ENCODE data around the gene TNPO3.
"Not testable (repeated sequence)": the region's sequence is repeated elsewhere in the genome, so short reads cannot be mapped to it uniquely, and the experiment has no call there.

The TNPO3 gene

DNA sequence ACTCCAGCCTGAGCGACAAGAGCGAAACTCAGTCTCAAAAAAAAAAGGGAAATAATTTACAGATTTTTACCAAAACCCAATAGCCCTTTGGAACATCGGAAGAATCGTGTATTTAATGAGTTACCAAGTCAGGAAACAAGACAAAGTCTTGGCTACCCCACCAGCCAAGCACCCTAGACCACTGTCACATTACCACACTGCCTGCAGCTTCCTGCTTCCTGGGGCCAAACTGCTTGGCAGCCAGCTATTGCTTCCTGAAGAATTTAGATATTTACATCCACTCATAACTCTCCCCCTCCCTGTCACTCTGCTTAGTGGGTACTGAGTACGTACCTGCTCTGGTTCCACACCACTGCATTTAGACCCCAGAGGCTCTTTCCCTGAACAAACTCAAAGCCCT is 14.1 kb upstream of the TNPO3 start:
- no peak for DNase-seq (ENCODE audit: low spot score)

DNA sequence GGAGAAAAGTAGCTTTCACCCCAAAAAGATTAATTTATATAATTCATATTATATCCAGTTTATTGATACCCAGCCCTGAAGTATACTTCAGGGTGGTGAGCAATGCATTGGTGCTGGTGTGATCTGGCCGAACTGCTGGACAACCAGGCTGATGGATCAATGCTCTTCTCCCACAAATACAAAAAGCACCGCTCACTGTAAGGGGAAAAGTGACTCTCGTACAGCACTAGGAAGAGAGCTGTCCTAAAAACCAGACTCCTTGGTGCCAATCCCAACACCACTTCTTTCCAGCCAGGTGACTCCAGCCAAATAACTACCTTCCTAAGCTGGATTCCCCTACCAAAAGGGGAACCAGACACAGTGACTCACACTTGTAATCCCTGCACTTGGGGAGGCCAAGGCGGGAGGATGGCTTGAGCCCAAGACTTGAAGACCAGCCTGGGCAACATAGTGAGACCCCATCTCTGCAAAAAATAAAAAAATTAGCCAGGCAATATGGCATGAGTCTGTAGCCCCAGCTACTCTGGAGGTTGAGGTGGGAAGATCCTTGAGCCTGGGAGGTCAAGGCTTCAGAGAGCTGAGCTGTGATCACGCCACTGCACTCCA is 13.1 kb upstream of the TNPO3 start:
- no peak for DNase-seq (ENCODE audit: low spot score)

- not testable (repeated sequence) for DNase-seq (ENCODE audit: low spot score)
These were observed 12.2 kb upstream of the TNPO3 start for GRCh38 chr7:129067132-129067561.

DNA sequence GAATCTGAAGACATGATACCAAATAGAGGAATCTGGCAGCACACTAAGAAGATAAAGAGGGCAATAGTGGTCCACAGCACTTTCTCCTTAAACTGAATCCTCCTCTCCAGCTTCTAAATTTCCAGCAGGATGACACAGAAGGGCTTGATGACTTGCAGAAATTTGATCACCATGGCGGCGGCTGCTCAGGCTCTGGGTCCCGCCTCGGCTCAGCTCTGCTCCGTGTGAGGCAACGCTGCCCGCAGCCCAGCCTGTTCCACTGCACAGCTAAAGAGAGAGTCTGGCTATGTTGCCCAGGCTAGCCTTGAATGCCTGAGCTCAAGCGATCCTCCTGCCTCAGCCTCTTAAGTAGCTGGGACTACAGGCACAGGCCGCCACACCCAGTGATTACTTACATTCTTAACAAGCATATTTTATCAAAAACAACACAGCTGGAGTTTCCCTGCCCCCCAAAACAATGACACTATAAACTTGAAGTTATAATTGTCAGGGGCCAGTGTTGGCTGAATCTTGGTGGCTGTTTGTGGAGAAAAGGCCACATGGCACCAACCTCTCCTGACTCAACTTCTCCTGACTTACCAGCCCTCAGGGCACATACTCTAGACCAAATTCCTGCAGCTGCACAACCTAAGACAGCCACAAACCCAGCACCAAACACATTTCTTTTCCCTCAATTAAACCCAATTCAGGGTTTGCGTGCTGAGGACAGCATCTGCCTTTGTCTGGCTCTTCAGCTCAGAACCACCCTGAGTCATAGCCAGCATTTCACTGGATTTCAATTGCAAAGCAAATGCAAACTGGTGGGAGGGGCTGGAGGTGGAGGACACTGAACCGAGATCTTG is 11.6 kb upstream of the TNPO3 start:
- DNase-seq (ENCODE audit: low spot score) = no peak

DNA sequence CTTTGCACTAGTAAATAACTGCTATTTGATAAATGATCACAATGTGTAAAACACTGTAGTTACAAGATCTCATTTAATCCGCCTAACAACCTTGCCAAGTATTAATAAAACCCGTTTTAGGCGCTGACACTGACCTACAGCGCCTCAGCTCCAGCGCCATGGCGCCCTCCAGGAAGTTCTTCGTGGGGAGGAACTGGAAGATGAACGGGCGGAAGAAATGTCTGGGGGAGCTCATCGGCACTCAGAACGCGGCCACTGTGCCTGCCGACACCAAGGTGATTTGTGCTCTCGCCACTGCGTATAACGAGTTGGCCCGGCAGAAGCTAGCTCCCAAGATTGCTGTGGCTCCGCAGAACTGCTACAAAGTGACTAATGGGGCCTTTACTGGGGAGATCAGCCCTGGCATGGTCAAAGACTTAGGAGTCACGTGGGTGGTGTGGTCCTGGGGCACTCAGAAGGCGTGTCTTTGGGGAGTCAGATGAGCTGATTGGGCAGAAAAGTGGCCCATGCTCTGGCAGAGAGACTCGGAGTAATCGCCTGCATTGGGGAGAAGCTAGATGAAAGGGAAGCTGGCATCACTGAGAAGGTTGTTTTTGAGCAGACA is 1.1 kb upstream of the TNPO3 start:
- no peak for DNase-seq (ENCODE audit: low spot score)

- no peak for DNase-seq (ENCODE audit: low spot score)
These were observed 444 bp upstream of the TNPO3 start for GRCh38 chr7:129055294-129055816.

DNA sequence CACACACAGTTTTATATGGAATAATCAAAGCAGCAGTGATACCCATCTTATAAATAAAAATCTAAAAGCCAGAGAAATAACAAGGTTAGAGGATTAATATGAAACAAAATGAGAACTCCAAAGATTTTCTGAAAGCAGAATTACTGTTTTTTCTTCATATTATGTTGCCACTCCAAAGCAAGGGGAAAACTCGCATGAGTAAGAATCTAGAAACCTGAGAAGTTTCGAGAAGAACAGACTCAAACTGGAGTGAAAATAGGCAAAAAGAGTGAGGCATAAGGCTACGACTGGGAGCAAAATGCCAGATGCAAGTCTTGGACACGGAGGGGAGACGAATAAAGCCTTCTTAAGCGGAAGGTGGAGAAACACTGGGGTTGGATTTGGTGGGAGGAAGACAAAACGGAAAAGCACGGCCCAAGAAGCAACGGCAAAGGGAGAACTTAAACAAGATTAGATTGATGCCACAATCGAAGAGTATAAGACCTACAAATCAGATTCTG is 923 bp downstream of the TNPO3 start:
- DNase-seq (ENCODE audit: low spot score) = no peak

DNA sequence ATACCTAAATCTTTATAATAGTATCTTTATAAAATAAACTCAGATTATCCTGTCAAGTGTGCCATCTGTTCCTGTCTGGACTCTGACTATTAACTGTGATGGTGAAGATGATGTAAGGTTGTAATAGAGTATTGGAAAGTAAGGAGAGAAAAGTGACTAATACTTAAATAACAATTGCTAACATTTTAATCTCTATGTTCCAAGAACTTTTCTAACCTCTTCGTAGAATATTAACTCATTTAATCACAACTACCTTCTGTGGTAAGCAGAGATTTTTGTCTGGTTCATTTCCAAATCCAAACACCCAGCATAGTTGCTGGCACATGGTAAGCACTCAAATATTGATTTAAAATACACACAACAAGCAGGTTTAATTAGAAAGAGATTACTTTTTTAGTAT is 2.5 kb downstream of the TNPO3 start:
- no peak for DNase-seq (ENCODE audit: low spot score)

DNA sequence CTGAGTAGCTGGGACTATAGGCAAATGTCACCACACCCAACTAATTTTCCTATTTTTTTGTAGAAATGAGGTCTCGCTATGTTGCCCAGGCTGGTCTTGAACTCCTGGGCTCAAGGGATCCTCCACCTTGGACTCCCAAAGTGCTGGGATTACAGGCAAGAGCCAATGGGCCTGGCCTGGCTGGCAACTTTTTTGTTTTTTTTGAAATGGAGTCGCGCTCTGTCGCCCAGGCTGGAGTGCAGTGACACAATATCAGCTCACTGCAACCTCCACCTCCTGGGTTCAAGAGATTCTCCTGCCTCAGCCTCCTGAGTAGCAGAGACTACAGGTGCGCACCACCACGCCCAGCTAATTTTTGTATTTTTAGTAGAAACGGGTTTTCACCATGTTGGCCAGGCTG is 3.5 kb downstream of the TNPO3 start:
- not testable (repeated sequence) for DNase-seq (ENCODE audit: low spot score)

DNA sequence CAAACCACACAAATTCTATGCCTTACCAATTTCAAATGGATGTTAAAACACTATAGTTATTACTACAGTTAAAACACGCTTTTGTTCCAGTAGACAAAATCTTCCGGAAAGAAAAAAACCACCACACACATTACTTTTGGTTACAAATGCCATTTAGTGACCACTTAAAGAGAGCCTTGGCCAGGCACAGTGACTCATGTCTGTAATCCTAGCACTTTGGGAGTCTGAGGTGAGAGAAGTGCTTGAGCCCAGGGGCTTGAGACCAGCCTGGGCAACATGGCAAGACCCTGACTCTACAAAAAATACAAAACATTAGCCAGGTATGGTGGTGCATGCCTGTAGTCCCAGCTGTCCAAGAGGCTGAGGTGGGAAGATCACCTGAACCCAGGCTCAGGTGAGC is 7.2 kb downstream of the TNPO3 start:
- DNase-seq (ENCODE audit: low spot score) = no peak

- no peak for DNase-seq (ENCODE audit: low spot score)
These were observed 9.2 kb downstream of the TNPO3 start for GRCh38 chr7:129045682-129046081.

DNA sequence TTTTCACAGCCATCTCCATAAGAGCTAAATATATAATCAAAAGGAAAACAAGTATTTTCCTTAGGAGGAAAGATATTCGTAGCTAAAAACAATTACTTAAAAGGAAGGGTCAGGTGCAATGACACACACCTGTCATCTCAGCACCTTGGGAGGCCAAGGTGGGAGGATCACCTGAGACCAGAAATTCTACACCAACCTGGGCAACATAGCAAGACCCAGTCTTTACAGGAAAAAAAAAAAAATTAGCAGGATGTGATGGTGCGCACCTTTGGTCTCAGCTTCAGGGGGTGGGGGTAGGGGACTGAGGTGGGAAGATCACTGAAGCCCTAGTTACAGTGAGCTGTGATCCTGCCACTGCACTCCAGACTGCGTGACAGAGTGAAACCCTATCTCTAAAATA is 11.9 kb downstream of the TNPO3 start:
- no peak for DNase-seq (ENCODE audit: low spot score)

- no peak for DNase-seq (ENCODE audit: low spot score)
These were observed 13.5 kb downstream of the TNPO3 start for GRCh38 chr7:129041142-129042085.

DNA sequence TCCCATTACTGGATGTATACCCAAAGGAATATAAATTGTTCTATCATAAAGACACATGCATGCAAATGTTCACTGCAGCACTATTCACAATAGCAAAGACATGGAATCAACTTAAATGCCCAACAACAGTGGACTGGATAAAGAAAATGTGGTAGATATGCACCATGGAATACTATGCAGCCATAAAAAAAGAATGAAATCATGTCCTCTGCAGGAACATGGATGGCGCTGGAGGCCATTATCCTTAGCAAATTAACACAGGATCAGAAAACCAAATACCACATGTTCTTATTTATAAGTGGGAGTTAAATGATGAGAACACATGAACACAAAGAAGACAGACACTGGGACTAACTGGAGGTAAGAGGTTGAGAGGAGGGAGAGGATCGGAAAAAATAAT is 16.4 kb downstream of the TNPO3 start:
- DNase-seq (ENCODE audit: low spot score) = not testable (repeated sequence)

DNA sequence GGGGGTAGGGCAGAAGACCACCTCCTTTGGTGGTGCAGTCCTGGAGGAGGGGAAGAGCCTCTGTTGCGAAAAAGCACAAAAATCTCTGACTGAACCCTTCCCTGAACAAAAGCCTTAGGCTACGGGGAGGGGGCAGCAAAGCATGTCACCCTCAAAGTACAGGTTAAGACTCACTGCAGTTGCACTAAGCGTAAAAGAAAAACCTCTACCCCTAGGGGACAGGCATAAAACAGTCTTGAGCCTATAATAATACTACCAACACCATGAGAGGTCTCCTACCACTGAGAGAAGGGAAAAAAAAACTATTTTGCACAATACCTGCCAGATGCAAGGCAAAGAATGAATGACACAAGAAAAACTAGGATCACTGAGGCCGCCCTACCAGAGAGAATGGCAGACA is 17.3 kb downstream of the TNPO3 start:
- DNase-seq (ENCODE audit: low spot score) = no peak

DNA sequence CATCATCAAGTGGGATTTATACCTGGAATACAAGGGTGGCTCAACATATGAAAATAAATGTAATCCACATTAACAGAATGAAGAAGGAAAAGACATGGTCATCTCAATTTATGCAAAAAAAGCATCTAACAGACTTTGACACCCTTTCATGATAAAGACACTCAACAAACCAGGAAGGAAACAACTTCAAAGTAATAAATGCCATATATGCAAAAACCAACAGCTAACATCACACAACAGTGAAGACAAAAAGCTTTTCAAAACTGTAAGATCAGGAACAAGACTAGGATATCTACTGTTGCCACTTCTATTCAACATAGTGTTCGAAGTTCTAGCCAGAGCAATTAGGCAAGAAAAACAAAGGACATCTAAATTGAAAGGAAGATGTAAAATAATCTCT is 22.9 kb downstream of the TNPO3 start:
- no peak for DNase-seq (ENCODE audit: low spot score)

- no peak for DNase-seq (ENCODE audit: low spot score)
These were observed 24.5 kb downstream of the TNPO3 start for GRCh38 chr7:129030440-129030839.

GRCh38 chr7:129024125-129024524 is 30.8 kb downstream of the TNPO3 start:
- no peak for DNase-seq (ENCODE audit: low spot score)

- DNase-seq (ENCODE audit: low spot score) = no peak
These were observed 33.3 kb downstream of the TNPO3 start for GRCh38 chr7:129021656-129022055.

DNA sequence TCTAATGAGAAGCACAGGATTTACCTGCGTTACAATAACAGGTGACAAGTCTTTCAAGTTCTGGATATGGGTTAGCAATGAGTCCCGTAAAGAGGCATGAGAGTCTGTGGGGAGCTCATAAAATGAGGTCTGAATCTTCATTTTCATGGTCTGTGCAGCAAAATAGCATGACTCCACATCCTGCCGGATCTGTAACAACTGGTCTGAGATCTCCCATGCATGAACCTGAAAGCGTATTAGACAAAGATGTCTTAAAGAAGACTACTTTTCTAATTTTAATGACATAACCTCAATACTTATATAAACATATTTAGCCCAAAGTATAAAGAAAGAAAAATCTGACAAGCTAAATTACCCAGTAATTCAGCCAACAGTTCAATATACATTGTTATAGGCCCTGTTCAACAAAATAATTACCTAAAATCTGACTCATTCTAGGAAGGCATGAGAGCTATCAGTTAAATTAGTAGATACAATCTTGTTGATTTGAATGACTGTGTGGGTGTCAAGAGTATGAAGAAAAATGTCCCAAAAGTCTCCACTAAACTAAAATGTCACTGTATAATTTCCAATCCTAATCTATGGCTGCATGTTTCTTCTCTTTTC is 36.9 kb downstream of the TNPO3 start:
- no peak for DNase-seq (ENCODE audit: low spot score)

DNA sequence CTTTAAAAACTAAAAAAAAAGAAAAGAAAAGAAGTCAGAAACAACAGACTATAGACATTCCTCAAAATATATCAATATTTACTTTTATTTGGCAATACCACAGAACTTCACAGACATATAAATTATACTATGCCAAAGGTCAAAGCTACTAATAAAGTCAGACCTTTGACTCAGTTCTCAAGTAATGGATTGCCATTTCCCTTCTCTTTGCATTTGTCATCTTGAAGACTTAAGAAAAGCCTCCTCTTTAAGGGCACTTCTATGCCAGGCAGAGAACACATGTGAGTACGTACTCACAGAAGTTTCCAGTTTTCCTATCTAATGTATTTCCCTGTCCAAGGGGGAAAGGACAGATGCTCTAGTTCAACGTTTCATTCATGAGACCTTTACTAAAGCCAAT is 37.6 kb downstream of the TNPO3 start:
- DNase-seq (ENCODE audit: low spot score) = no peak

Data from hematopoietic multipotent progenitor cell treated with erythropoietin and hydrocortisone succinate and interleukin-3 and kit ligand, for 15 days (in vitro differentiated cells).